Nephron progenitor cell (in vitro differentiated cells): ENCODE measurements around the gene TREX2.
"Not testable (repeated sequence)": the region's sequence is repeated elsewhere in the genome, so short reads cannot be mapped to it uniquely, and the experiment has no call there.

ENCODE experiments used
- DNase-seq: peaks from one replicate; pipeline ENCODE4 v3.0.0; 2021
- H3K27ac Mint-ChIP-seq: 2 replicates; pipeline ENCODE4 v1.8.0; 2021; ENCODE audit warnings: mild to moderate bottlenecking, moderate library complexity, mixed read lengths
- H3K27me3 Mint-ChIP-seq: 2 replicates; pipeline ENCODE4 v1.8.0; 2021; ENCODE audit warnings: mild to moderate bottlenecking, low read depth, mixed read lengths; ENCODE audit not compliant: poor library complexity
- H3K36me3 Mint-ChIP-seq: 2 replicates; pipeline ENCODE4 v1.8.0; 2021; ENCODE audit warnings: low read depth, mixed read lengths
- H3K4me1 Mint-ChIP-seq: 2 replicates; pipeline ENCODE4 v1.8.0; 2021; ENCODE audit warnings: mixed read lengths
- H3K4me3 Mint-ChIP-seq: 2 replicates; pipeline ENCODE4 v1.8.0; 2021; ENCODE audit warnings: mild to moderate bottlenecking, moderate library complexity, mixed read lengths
- H3K9me3 Mint-ChIP-seq: 2 replicates; pipeline ENCODE4 v1.8.0; 2021; ENCODE audit warnings: mild to moderate bottlenecking, moderate library complexity, mixed read lengths
- CTCF ChIP-seq: fragments of 200-600 bp; sonication (generic); IDR thresholded peaks from 2 replicates; pipeline ENCODE4 v1.5.0; 2021; ENCODE audit warnings: antibody characterized with exemption

TREX2 gene

GRCh38 chrX:153405426-153405825 is 40.4 kb downstream of the TREX2 start:
- H3K4me3 Mint-ChIP-seq: no peak overlapping the region
- DNase-seq: no peak
- H3K27ac Mint-ChIP-seq: no peak overlapping the region
- peaks cover 4% of the 10 kb centered on the region for H3K36me3 Mint-ChIP-seq
- H3K4me1 Mint-ChIP-seq: peaks cover 4% of the 10 kb centered on the region
- TF ChIP-seq CTCF: no peak
- peaks cover 51% of the 10 kb centered on the region for H3K27me3 Mint-ChIP-seq
- peaks cover 59% of the 10 kb centered on the region for H3K9me3 Mint-ChIP-seq

GRCh38 chrX:153404333-153404732 is 41.5 kb downstream of the TREX2 start:
- H3K4me3 Mint-ChIP-seq, H3K27ac Mint-ChIP-seq, H3K36me3 Mint-ChIP-seq, DNase-seq, H3K4me1 Mint-ChIP-seq: not testable (repeated sequence)
- H3K27me3 Mint-ChIP-seq: peaks cover 50% of the 10 kb centered on the region
- H3K9me3 Mint-ChIP-seq: peaks cover 64% of the 10 kb centered on the region

- Mint-ChIP-seq H3K9me3 (peaks cover 64% of the 10 kb centered on the region), H3K4me3 (no peak within 1 kb of the TSS), H3K27ac (no peak within 1 kb of the TSS), H3K27me3 (peaks cover 44% of the 10 kb centered on the region), H3K4me1 (no peaks in the 10 kb centered on the region), H3K36me3 (peaks cover 4% of the 10 kb centered on the region)
- no peak for TF ChIP-seq CTCF
- DNase-seq: no peak
Measured at GRCh38 chrX:153401133-153401764, 44.6 kb downstream of the TREX2 start, which contains the start of gene PNMA6E. Gene PNMA6E (minus strand): TSS chrX:153401350. CDS start chrX:153398849, 2,501 bp downstream.

GRCh38 chrX:153400146-153401132 is 45.4 kb downstream of the TREX2 start:
- no peak overlapping the region for H3K27ac Mint-ChIP-seq
- peaks cover 4% of the 10 kb centered on the region for H3K36me3 Mint-ChIP-seq
- TF ChIP-seq CTCF: peak; percentile 68
- peak; percentile 62 for DNase-seq
- H3K4me1 Mint-ChIP-seq: peaks cover under 1% of the 10 kb centered on the region
- no peak overlapping the region for H3K4me3 Mint-ChIP-seq
- peaks cover 38% of the 10 kb centered on the region for H3K27me3 Mint-ChIP-seq
- H3K9me3 Mint-ChIP-seq: peaks cover 65% of the 10 kb centered on the region

- peaks cover 74% of the 10 kb centered on the region for H3K9me3 Mint-ChIP-seq
- H3K4me1 Mint-ChIP-seq: peaks cover 15% of the 10 kb centered on the region
- peaks cover 25% of the 10 kb centered on the region for H3K27me3 Mint-ChIP-seq
- no peak for DNase-seq
- peaks cover 4% of the 10 kb centered on the region for H3K36me3 Mint-ChIP-seq
- H3K27ac Mint-ChIP-seq: no peak overlapping the region
- no peak for TF ChIP-seq CTCF
- H3K4me3 Mint-ChIP-seq: no peak overlapping the region
Measured at GRCh38 chrX:153398275-153398960, 47.4 kb downstream of the TREX2 start.
